Aorta (tissue), 5 donors: Measurements from ENCODE around the gene DAGLA. TPM values are rescaled to one million over a fixed set of nuclear protein-coding genes. Genes with fewer than 3 reads are reported as not detected.

Experiments used
- ATAC-seq: fragments of 200-7000 bp; cut with Tn5 transposase; one replicate; pipeline ENCODE4 v1.9.1; 2022; ENCODE audit warnings: moderate library complexity; ENCODE audit not compliant: low FRiP score
- DNase-seq, 2 donors: peaks; one replicate each; pipeline ENCODE4 v3.0.0-alpha.2; 2020
- H3K27ac ChIP-seq, 2 donors: one replicate each; pipeline ENCODE4 v1.5.1; 2013; ENCODE audit warnings: low read length in 2 of 2, mild to moderate bottlenecking in 2 of 2, moderate library complexity in 2 of 2, control low read depth in 1 of 2, inconsistent platforms in 1 of 2, low read depth in 1 of 2
- H3K27me3 ChIP-seq, 2 donors: one replicate each; pipeline ENCODE4 v1.6.1; 2013; ENCODE audit warnings: control low read depth in 1 of 2, low read length in 1 of 2, mild to moderate bottlenecking in 1 of 2, moderate library complexity in 1 of 2; ENCODE audit not compliant: insufficient read depth in 2 of 2, control insufficient read depth in 1 of 2
- H3K36me3 ChIP-seq, 2 donors: one replicate each; pipeline ENCODE4 v1.6.1; 2013; ENCODE audit warnings: control low read depth in 1 of 2, low read length in 1 of 2, mild to moderate bottlenecking in 1 of 2; ENCODE audit not compliant: insufficient read depth in 2 of 2, control insufficient read depth in 1 of 2
- H3K4me1 ChIP-seq, 2 donors: one replicate each; pipeline ENCODE4 v1.6.1; 2013; ENCODE audit warnings: low read length in 2 of 2, control low read depth in 1 of 2, mild to moderate bottlenecking in 1 of 2, moderate library complexity in 1 of 2; ENCODE audit not compliant: insufficient read depth in 2 of 2, control insufficient read depth in 1 of 2
- H3K4me3 ChIP-seq, 2 donors: one replicate each; pipeline ENCODE4 v1.5.1; 2013; ENCODE audit warnings: low read length in 2 of 2, control low read depth in 1 of 2, mild to moderate bottlenecking in 1 of 2
- H3K9me3 ChIP-seq: one replicate; pipeline ENCODE4 v1.6.1; 2013; ENCODE audit warnings: mild to moderate bottlenecking, low read length; ENCODE audit not compliant: control insufficient read depth
- WGBS, 2 donors: extraction: QIAGEN DNeasy Blood & Tissue Kit; methylation state at CpG; one replicate each; pipeline ENCODE4 v1.1.7; 2013; 5-methylcytosine and 5-hydroxymethylcytosine counted together
- intact Hi-C, 2 donors: fragments of 100-400 bp; cut with DNase I; formaldehyde crosslinking; loops; one replicate each; pipeline versions ENCODE4 v1.14.2 to v1.15.0; 2022
- polyA plus RNA-seq, 2 donors: library from polyadenylated mRNA; stranded (reverse); fragments of 200-250 nt; gene quantifications; one replicate each; pipeline ENCODE4 v1.2.3, GENCODE V29; 2013
- total RNA-seq, 2 donors: library from RNA; stranded (reverse); fragmentation: NEBNext Ultra II Directional; extraction: Animal tissue kit (Norgen Biotek cat#: 25700); gene quantifications; one replicate each; pipeline ENCODE4 v1.2.1, GENCODE V29; 2021
- donor health status: healthy with polysubstance abuse.
- donor health status: Bipolar disorder and iron deficiency.
- donor health status: DM: no; HTN: no; CAD: no.
- donor health status: DM: no; HTN: no; CAD: no.
- donor health status: DM: yes; HTN: yes; CAD: no.

DAGLA gene
- total and polyA plus RNA-seq, 4 donors, result 0.51 to 3.5 (median 1.0) TPM

DNA sequence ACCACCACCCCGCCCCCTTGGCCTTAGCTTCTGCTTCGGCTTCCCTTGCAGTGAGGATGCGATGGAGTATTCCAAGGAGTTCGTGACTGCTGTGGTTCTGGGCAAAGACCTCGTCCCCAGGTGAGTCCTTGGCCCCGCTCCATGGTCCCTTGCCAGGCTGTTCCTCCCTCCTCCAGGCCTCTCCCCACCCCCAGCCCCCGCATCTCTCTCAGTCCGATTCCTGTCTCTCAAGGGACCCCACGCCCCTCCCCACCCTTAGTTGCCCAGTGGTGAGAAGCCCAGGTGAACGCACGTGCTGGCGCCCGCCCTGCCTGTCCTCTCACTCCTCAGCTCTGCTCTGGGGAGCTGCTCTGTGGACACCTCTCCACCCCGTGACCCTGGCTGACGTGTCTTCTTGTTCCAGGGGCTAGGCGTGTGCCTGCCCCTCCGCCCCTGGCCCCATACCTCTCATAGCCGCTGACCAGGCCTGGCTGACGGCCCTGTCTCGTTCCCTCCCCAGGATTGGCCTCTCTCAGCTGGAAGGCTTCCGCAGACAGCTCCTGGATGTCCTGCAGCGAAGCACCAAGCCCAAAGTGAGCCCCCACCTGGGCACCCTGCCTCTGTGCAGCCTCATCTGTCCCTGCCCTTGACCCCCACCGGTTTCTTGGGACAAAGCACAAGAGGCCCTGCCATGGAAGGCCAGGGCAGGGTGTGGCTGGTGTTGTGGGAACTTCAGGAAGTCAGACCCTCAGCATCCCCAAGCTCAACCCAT, 57.6 kb downstream of the DAGLA start:
- intact Hi-C loops, result no loop called here
- no peak overlapping the region for H3K27ac ChIP-seq
- no peaks in the 10 kb centered on the region for H3K36me3 ChIP-seq
- DNase-seq (no peak), ATAC-seq (no peak)
- 89 to 90% methylated on average over 23 of the region's 23 CpGs for WGBS, 2 donors
- H3K4me1 ChIP-seq, result no peaks in the 10 kb centered on the region
- no peaks in the 10 kb centered on the region for H3K9me3 ChIP-seq
- no peak overlapping the region for H3K4me3 ChIP-seq
- H3K27me3 ChIP-seq, result no peaks in the 10 kb centered on the region

DNA sequence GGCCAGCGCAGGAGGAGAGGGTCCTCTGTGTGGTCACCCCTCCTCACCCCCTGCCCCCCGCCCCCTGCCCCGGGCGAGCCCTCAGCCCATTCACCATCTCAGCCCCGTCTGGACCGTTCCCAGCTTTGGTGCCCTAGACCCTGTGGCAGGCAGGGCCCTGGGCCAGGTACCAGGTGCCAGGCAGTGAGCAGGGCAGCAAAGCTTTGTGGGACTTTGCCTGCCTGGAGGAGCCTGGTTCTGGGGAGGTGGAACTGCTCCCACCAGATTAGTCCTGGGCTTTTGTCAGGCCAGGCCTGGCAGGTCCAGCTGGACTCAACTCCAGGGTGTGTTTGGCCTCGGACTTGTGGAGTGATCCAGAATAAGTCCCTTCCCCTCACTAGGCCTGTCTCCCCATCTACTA, 58.6 kb downstream of the DAGLA start:
- H3K4me3 ChIP-seq, result no peak overlapping the region
- intact Hi-C loops, result no loop called here
- ATAC-seq (no peak), DNase-seq (no peak)
- H3K27me3 ChIP-seq, result no peaks in the 10 kb centered on the region
- 81 to 92% methylated on average over 7 of the region's 7 CpGs for WGBS, 2 donors
- H3K36me3 ChIP-seq, result no peaks in the 10 kb centered on the region
- no peaks in the 10 kb centered on the region for H3K4me1 ChIP-seq
- no peaks in the 10 kb centered on the region for H3K9me3 ChIP-seq
- H3K27ac ChIP-seq, result no peak overlapping the region

DNA sequence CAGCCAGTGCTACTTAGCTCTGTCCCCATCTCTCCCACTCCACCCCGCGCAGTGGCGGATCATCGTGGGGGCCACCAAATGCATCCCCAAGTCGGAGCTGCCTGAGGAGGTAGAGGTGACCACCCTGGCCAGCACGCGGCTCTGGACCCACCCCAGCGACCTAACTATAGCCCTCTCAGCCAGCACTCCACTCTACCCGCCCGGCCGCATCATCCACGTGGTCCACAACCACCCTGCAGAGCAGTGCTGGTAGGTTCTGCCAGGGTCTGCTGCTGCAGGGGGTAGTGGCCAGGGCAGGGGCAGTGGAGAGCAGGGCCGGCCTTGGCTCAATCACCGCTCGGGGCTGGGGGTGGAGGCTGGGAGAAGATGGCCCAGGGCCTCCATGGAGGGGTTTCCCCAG, 59.2 kb downstream of the DAGLA start:
- ATAC-seq (no peak), DNase-seq (no peak)
- Histone ChIP-seq H3K27ac (no peak overlapping the region), H3K4me3 (no peak overlapping the region), H3K36me3 (no peaks in the 10 kb centered on the region), H3K9me3 (no peaks in the 10 kb centered on the region), H3K27me3 (no peaks in the 10 kb centered on the region), H3K4me1 (no peaks in the 10 kb centered on the region)
- 93 to 95% methylated on average over 15 of the region's 15 CpGs for WGBS, 2 donors
- intact Hi-C loops, result no loop called here

DNA sequence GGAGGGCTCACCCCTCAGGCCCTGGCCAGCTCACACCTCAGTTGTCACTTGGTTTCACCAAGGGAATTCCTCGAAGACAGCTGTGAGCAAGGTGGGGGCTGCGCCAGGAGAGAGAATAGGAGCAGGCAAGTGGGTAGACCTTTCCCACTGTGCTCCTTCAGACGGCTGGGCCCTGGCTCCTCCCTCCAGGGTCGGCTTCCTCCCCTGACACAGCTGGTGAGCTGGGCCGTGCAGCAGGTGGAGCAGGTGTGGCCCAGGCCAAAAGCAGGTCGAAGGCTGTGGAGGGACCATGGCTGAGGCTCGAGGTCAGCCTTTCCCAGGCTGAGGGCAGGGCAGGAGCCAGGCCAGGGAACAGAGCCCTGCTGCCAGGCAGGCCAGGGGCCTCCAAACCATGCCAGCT, 59.8 kb downstream of the DAGLA start:
- no peaks in the 10 kb centered on the region for H3K27me3 ChIP-seq
- 67 to 72% methylated on average over 7 of the region's 7 CpGs for WGBS, 2 donors
- no peaks in the 10 kb centered on the region for H3K9me3 ChIP-seq
- no peaks in the 10 kb centered on the region for H3K36me3 ChIP-seq
- intact Hi-C loops, result no loop called here
- H3K27ac ChIP-seq, result no peak overlapping the region
- no peak overlapping the region for H3K4me3 ChIP-seq
- DNase-seq (no peak), ATAC-seq (no peak)
- no peaks in the 10 kb centered on the region for H3K4me1 ChIP-seq

DNA sequence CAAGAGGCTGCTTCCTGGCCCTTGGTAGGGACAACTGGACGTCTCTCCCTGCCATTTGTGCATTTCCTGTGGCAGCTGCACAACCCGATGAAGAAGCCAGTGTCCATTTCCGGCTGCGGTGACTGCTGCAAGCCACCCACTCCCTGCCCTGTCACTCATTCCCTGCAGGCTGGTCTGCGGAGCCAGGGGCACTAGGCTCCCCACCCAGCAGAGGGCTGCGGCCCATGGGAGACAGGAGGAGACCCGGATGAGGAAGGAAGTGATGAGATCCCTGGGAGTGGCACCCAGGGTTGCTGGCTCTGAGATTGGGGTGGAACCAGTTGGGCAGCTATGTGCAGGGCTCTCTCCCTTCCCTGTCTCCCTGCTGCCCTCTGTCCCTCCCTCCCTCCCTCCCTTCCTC, 62.2 kb downstream of the DAGLA start:
- WGBS, 2 donors, result 74 to 77% methylated on average over 7 of the region's 7 CpGs
- intact Hi-C loops, result no loop called here
- no peaks in the 10 kb centered on the region for H3K27me3 ChIP-seq
- peak in 1 of 2 donors; percentile 69 for DNase-seq
- no peaks in the 10 kb centered on the region for H3K36me3 ChIP-seq
- no peaks in the 10 kb centered on the region for H3K9me3 ChIP-seq
- ATAC-seq, result no peak
- no peak overlapping the region for H3K4me3 ChIP-seq
- no peak overlapping the region for H3K27ac ChIP-seq
- H3K4me1 ChIP-seq, result no peaks in the 10 kb centered on the region

DNA sequence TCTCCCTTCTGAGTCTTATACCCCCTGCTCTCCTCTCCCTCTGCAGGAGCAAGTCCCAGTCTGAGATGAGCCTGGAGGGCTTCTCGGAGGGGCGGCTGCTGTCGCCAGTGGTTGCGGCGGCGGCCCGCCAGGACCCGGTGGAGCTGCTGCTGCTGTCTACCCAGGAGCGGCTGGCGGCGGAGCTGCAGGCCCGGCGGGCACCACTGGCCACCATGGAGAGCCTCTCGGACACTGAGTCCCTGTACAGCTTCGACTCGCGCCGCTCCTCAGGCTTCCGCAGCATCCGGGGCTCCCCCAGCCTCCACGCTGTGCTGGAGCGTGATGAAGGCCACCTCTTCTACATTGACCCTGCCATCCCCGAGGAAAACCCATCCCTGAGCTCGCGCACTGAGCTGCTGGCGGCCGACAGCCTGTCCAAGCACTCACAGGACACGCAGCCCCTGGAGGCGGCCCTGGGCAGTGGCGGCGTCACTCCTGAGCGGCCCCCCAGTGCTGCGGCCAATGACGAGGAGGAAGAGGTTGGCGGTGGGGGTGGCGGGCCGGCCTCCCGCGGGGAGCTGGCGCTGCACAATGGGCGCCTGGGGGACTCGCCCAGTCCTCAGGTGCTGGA, 63.4 kb downstream of the DAGLA start:
- H3K36me3 ChIP-seq, result no peaks in the 10 kb centered on the region
- WGBS, 2 donors, result 90 to 93% methylated on average over 38 to 42 of the region's 42 CpGs
- no peaks in the 10 kb centered on the region for H3K9me3 ChIP-seq
- H3K27me3 ChIP-seq, result no peaks in the 10 kb centered on the region
- no peaks in the 10 kb centered on the region for H3K4me1 ChIP-seq
- no peak overlapping the region for H3K4me3 ChIP-seq
- DNase-seq (no peak), ATAC-seq (no peak)
- intact Hi-C loops, result no loop called here
- H3K27ac ChIP-seq, result no peak overlapping the region

DNA sequence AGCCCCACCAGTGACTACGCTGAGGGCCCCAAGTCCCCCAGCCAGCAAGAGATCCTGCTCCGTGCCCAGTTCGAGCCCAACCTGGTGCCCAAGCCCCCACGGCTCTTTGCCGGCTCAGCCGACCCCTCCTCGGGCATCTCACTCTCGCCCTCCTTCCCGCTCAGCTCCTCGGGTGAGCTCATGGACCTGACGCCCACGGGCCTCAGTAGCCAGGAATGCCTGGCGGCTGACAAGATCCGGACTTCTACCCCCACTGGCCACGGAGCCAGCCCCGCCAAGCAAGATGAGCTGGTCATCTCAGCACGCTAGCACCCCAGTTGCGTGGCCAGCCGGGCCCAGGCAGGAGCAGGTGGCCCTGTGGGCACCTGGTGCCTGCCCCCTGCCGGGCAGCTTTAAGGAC, 64.0 kb downstream of the DAGLA start:
- no peaks in the 10 kb centered on the region for H3K27me3 ChIP-seq
- no peak overlapping the region for H3K27ac ChIP-seq
- 87 to 88% methylated on average over 20 of the region's 20 CpGs for WGBS, 2 donors
- intact Hi-C loops, result no loop called here
- H3K9me3 ChIP-seq, result no peaks in the 10 kb centered on the region
- H3K36me3 ChIP-seq, result no peaks in the 10 kb centered on the region
- no peaks in the 10 kb centered on the region for H3K4me1 ChIP-seq
- H3K4me3 ChIP-seq, result no peak overlapping the region
- ATAC-seq, result no peak
- DNase-seq, result no peak

DNA sequence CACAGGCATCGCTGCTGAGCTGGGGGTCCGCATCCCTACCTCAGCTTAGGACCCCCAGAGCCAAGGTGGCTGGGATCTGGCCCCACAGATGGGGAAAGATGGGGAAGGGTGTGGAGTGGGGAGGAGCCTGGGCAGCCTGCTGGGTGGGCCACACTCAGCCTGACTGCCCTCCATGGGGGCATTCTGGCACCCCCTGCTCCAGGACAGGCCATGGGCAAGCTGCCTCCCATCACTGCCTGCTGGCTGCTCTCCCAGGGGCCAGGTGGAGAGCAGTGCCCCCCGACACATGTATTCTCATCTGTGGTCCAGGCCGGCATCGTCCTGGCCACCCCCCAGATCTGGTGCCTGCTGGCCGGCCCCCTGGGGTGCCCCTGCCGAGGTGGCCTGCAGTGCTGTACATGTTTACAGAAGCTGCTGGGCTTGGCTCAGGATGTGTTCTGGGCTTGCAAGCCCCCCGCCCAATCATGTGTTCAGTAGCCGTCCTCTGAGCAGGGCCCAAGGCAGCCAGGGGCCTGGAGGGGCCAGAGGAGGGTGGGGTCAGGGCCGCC, 64.5 kb downstream of the DAGLA start:
- no peaks in the 10 kb centered on the region for H3K9me3 ChIP-seq
- DNase-seq, result no peak
- H3K4me1 ChIP-seq, result no peaks in the 10 kb centered on the region
- H3K4me3 ChIP-seq, result no peak overlapping the region
- no peak for ATAC-seq
- no peaks in the 10 kb centered on the region for H3K27me3 ChIP-seq
- intact Hi-C loops, result loop anchor here in 1 of 2 donors (5.0 kb wide), 1 partner anchor 363 kb away; no protein-coding TSS in a partner anchor
- WGBS, 2 donors, result 85 to 88% methylated on average over 10 of the region's 10 CpGs
- no peaks in the 10 kb centered on the region for H3K36me3 ChIP-seq
- H3K27ac ChIP-seq, result no peak overlapping the region
